ENCODE results near the gene INAFM1. TPM values are rescaled to one million over a fixed set of nuclear protein-coding genes. Genes with fewer than 3 reads are reported as not detected.
"Not testable (repeated sequence)": the region's sequence is repeated elsewhere in the genome, so short reads cannot be mapped to it uniquely, and the experiment has no call there.

The INAFM1 gene
- total and polyA plus RNA-seq, 8 donors = 8.7 to 22.2 (median 12.9) TPM

DNA sequence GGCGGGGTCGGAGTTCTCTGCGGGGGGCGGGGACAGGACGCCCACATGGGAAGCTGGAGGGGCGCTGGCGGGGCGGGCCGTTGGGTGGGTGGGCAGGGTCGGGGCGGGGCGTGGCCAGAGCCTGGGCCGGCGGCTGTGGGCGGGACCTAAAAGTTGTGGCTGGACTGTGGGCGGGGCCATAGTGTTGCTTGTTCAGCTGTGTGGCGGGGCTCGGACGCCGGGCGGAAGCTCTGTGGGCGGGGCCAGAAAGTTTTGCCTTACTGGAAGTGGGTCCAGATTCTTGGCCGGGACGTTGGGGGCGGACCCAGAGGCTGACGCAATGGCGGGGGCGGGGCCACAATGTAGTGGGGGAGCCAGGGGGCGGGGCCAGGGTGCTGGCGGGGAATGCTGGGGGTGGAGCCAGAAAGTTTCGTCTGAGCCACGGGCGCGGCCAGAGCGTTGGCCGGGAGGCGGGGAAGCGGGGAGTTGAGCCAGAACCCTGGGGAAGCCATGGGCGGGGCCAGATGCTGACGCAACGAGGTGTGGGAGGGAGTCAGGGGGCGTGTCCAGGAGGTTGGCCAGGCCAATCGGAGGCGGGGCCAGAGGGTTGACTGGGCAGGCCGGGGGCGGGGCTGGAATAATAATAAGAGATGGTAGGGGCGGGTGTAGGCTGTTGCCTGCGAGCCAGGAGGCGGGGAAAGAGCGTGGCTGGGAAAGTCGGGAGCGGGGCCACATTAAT, 17.8 kb upstream of the INAFM1 start:
- no peak for TF ChIP-seq CTCF (IDR thresholded peaks at IDR 0.05)
- Histone ChIP-seq H3K9me3 (no peaks in the 10 kb centered on the region), H3K4me3 (peak overlapping the region; percentile 50 to 51), H3K36me3 (peaks cover 0 to 36% of the 10 kb centered on the region in 2 donors), H3K4me1 (peaks cover 12 to 26% of the 10 kb centered on the region in 2 donors), H3K27ac (peak overlapping the region; percentile 89 to 90), H3K27me3 (no peaks in the 10 kb centered on the region)
- intact Hi-C loops (cut with DNase I) = no loop called here
- ATAC-seq (peak; percentile 87), DNase-seq (peak; percentile 98 to 100 (median 100))

DNA sequence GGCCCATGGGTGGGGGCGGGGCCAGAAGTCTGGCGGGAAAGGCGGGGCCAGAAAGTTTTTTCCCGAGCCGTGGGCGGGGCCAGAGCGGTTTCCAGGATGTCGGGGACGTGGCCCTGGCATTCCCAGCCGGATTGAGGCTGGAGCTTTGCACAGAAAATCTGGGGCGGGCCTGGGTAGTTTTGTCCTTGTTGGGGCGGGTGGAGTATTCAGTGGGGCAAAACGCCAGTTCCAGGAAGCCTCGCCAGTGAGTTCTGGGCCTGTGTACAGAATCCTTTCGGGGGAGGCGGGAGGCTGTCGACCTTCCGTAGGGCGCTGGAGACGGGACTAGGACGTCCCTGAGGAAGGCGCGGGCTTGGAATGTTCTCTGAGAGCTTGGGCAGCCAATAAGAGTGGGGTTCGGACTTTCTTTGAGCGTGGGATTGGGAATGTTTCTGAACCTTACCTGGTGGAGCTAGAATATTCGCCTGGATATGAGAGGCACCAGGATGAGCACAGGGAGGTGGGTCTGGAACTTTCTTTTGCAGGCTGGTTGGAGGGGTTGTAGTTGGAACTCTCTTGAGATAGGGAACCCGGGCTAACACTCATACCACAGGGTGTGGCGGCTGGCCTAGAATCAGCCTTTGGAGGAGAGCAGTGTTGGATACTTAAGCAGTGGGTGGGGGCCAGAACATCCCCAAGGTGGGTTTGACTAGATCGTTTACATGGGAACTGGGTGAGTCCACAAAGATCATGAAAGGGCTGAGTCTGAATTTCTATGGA, 17.1 kb upstream of the INAFM1 start:
- intact Hi-C loops (cut with DNase I) = no loop called here
- DNase-seq (no peak), ATAC-seq (peak; percentile 18)
- H3K4me3 ChIP-seq = peak overlapping the region; percentile 41 to 51
- H3K36me3 ChIP-seq = peaks cover 0 to 44% of the 10 kb centered on the region in 2 donors
- no peak for TF ChIP-seq CTCF (IDR thresholded peaks at IDR 0.05)
- no peaks in the 10 kb centered on the region for H3K27me3 ChIP-seq
- H3K4me1 ChIP-seq = peaks cover 12 to 33% of the 10 kb centered on the region in 2 donors
- no peaks in the 10 kb centered on the region for H3K9me3 ChIP-seq
- H3K27ac ChIP-seq = peak overlapping the region; percentile 89 to 94

- no peaks in the 10 kb centered on the region for H3K27me3 ChIP-seq
- peaks cover 0 to 52% of the 10 kb centered on the region in 2 donors for H3K36me3 ChIP-seq
- TF ChIP-seq CTCF (IDR thresholded peaks at IDR 0.05) = no peak
- no peaks in the 10 kb centered on the region for H3K9me3 ChIP-seq
- H3K27ac ChIP-seq = peak overlapping the region; percentile 89 to 94
- DNase-seq (no peak), ATAC-seq (no peak)
- H3K4me1 ChIP-seq = peaks cover 12 to 33% of the 10 kb centered on the region in 2 donors
- H3K4me3 ChIP-seq = peak overlapping the region; percentile 41 to 51
- intact Hi-C loops (cut with DNase I) = no loop called here
Measured at GRCh38 chr19:47258434-47258833, 16.3 kb upstream of the INAFM1 start.

GRCh38 chr19:47258895-47259555, 15.7 kb upstream of the INAFM1 start:
- peak overlapping the region in 1 of 2 donors; percentile 2 for H3K27ac ChIP-seq
- intact Hi-C loops (cut with DNase I) = no loop called here
- DNase-seq = no peak
- no peak for ATAC-seq
- peaks cover 12 to 33% of the 10 kb centered on the region in 2 donors for H3K4me1 ChIP-seq
- H3K36me3 ChIP-seq = peaks cover 0 to 58% of the 10 kb centered on the region in 2 donors
- H3K4me3 ChIP-seq = no peak overlapping the region
- H3K27me3 ChIP-seq = no peaks in the 10 kb centered on the region
- TF ChIP-seq CTCF (IDR thresholded peaks at IDR 0.05) = no peak
- no peaks in the 10 kb centered on the region for H3K9me3 ChIP-seq

GRCh38 chr19:47260476-47260875, 14.2 kb upstream of the INAFM1 start:
- no peak for ATAC-seq
- DNase-seq = no peak
- H3K36me3 ChIP-seq = peaks cover 0 to 73% of the 10 kb centered on the region in 2 donors
- no peak overlapping the region for H3K27ac ChIP-seq
- intact Hi-C loops (cut with DNase I) = no loop called here
- no peak overlapping the region for H3K4me3 ChIP-seq
- no peaks in the 10 kb centered on the region for H3K9me3 ChIP-seq
- no peak for TF ChIP-seq CTCF (IDR thresholded peaks at IDR 0.05)
- H3K27me3 ChIP-seq = no peaks in the 10 kb centered on the region
- H3K4me1 ChIP-seq = peaks cover 12 to 33% of the 10 kb centered on the region in 2 donors

GRCh38 chr19:47261946-47262793, 12.5 kb upstream of the INAFM1 start:
- Histone ChIP-seq H3K36me3 (peaks cover 0 to 90% of the 10 kb centered on the region in 2 donors), H3K27ac (peak overlapping the region in 1 of 2 donors; percentile 20), H3K4me1 (peaks cover 12 to 33% of the 10 kb centered on the region in 2 donors)
- H3K9me3 ChIP-seq; DNase-seq; ATAC-seq; H3K27me3 ChIP-seq; intact Hi-C loops (cut with DNase I); H3K4me3 ChIP-seq: not testable (repeated sequence)

All from left lung (tissue), 10 donors.